AG04450 (cell line): ENCODE measurements around the gene PTPN22. TPM values are rescaled to one million over a fixed set of nuclear protein-coding genes. Genes with fewer than 3 reads are reported as not detected.

Experiments
- CTCF ChIA-PET: fragments of 300-600, 350-600 bp; formaldehyde crosslinking; extraction: SDS; loops from one replicate; lab custom pipeline; 2022; ENCODE audit warnings: antibody characterized with exemption, inconsistent platforms; lab: Charles Lee
- POLR2A ChIA-PET: fragments of 350-600 bp; formaldehyde crosslinking; extraction: SDS; loops from one replicate; lab custom pipeline; 2021; ENCODE audit warnings: antibody characterized with exemption, inconsistent platforms; lab: Yijun Ruan, JAX
- DNase-seq: peaks from one replicate; pipeline ENCODE4 v3.0.0-alpha.2; 2011; ENCODE audit warnings: low read depth, low spot score
- H3K27ac ChIP-seq: one replicate; pipeline ENCODE4 v1.5.1; 2012; ENCODE audit warnings: low read depth, low read length, control low read depth
- H3K27me3 ChIP-seq: one replicate; pipeline ENCODE4 v1.6.0; 2012; ENCODE audit warnings: low read length; ENCODE audit not compliant: control insufficient read depth, insufficient read depth
- H3K4me3 ChIP-seq: 2 replicates; pipeline ENCODE4 v1.5.1; 2011; ENCODE audit warnings: mild to moderate bottlenecking, low read depth, low read length, control low read depth
- H3K9me3 ChIP-seq: 2 replicates; pipeline ENCODE4 v1.5.1; 2012; ENCODE audit warnings: low read length; ENCODE audit not compliant: control insufficient read depth, insufficient read depth
- polyA plus RNA-seq: library from polyadenylated mRNA; depleted of rRNA; stranded (reverse); fragments of >200 nt; gene quantifications from 2 replicates; pipeline ENCODE4 v1.2.3, GENCODE V29; 2011
- TF ChIP-seq, protein P1 (sequence below): IDR thresholded peaks from 2 replicates; pipeline ENCODE4 v1.5.1; 2011; ENCODE audit warnings: low read depth, low read length, control low read depth, inconsistent platforms

PTPN22 gene
- polyA plus RNA-seq, 1 experiment: 0.17 TPM

DNA sequence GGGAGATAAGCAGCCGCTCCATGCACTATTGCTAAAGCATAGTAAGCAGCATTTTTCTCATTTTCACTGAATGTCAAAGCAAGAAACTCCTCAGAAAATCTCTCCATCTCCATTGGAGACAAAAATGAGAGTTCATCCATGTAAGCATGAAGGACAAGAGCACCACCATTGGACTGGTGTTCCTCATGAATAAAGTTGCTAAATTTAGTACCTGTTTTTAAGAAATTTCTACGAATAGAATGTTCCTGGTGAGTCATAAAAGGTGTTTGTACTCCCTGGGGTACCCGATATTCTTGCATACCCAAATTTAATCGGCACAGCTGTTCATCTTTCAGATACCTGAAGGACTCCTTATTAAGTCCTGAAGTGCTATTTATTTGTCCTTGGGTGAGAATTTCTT lies 74.0 kb downstream of the PTPN22 start:
- ChIA-PET CTCF (no interaction called here), POLR2A (no interaction called here)
- Histone ChIP-seq H3K27ac (no peak overlapping the region), H3K27me3 (no peaks in the 10 kb centered on the region), H3K4me3 (no peak overlapping the region), H3K9me3 (no peaks in the 10 kb centered on the region)
- TF ChIP-seq, protein P1, sequence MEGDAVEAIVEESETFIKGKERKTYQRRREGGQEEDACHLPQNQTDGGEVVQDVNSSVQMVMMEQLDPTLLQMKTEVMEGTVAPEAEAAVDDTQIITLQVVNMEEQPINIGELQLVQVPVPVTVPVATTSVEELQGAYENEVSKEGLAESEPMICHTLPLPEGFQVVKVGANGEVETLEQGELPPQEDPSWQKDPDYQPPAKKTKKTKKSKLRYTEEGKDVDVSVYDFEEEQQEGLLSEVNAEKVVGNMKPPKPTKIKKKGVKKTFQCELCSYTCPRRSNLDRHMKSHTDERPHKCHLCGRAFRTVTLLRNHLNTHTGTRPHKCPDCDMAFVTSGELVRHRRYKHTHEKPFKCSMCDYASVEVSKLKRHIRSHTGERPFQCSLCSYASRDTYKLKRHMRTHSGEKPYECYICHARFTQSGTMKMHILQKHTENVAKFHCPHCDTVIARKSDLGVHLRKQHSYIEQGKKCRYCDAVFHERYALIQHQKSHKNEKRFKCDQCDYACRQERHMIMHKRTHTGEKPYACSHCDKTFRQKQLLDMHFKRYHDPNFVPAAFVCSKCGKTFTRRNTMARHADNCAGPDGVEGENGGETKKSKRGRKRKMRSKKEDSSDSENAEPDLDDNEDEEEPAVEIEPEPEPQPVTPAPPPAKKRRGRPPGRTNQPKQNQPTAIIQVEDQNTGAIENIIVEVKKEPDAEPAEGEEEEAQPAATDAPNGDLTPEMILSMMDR: no peak
- DNase-seq: no peak

GRCh38 chr1:113793878-113794834 lies 77.4 kb downstream of the PTPN22 start:
- Histone ChIP-seq H3K4me3 (no peak overlapping the region), H3K9me3 (no peaks in the 10 kb centered on the region), H3K27me3 (no peaks in the 10 kb centered on the region), H3K27ac (no peak overlapping the region)
- DNase-seq: no peak
- TF ChIP-seq, protein P1: no peak
- ChIA-PET CTCF (interaction anchor here (1.3 kb wide), 1 partner anchor 9 kb away, joined by 3 read pairs; no protein-coding TSS in a partner anchor), POLR2A (no interaction called here)

DNA sequence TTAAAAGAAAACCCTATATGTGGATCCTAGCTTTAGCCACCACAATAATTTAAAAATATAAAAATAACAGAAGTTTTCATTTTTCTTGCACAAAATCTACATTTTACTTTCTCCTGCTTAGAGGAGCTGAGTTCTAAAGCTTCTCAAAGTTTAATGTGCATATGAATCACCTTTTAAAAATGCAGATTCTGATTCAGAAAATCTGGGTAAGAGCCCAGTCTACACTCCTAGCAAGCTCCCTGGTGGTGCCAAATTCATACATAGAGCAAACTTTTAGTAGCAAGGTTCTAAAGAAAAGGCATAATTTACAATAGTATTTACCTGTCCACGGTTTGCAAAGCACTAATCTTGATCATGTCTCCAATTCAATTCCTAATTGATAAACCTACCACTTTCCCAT lies 78.5 kb downstream of the PTPN22 start:
- no peak overlapping the region for H3K27ac ChIP-seq
- no peaks in the 10 kb centered on the region for H3K27me3 ChIP-seq
- no peaks in the 10 kb centered on the region for H3K9me3 ChIP-seq
- POLR2A ChIA-PET: no interaction called here
- DNase-seq: no peak
- TF ChIP-seq, protein P1: no peak
- H3K4me3 ChIP-seq: no peak overlapping the region
- CTCF ChIA-PET: interaction anchor here (1.0 to 1.3 kb wide), 2 partner anchors 8 to 186 kb away, joined by 3 read pairs; no protein-coding TSS in a partner anchor

- TF ChIP-seq, protein P1: no peak
- H3K4me3 ChIP-seq: no peak overlapping the region
- no peak for DNase-seq
- no peak overlapping the region for H3K27ac ChIP-seq
- ChIA-PET POLR2A (no interaction called here), CTCF (interaction anchor here (1.0 to 1.3 kb wide), 2 partner anchors 8 to 186 kb away, joined by 3 read pairs; no protein-coding TSS in a partner anchor)
- no peaks in the 10 kb centered on the region for H3K27me3 ChIP-seq
- no peaks in the 10 kb centered on the region for H3K9me3 ChIP-seq
Observed at GRCh38 chr1:113792471-113792870, 79.0 kb downstream of the PTPN22 start.

- H3K9me3 ChIP-seq: no peaks in the 10 kb centered on the region
- CTCF ChIA-PET: no interaction called here
- POLR2A ChIA-PET: no interaction called here
- TF ChIP-seq, protein P1: no peak
- no peak overlapping the region for H3K4me3 ChIP-seq
- no peak overlapping the region for H3K27ac ChIP-seq
- DNase-seq: no peak
- H3K27me3 ChIP-seq: no peaks in the 10 kb centered on the region
Observed at GRCh38 chr1:113788802-113789201, 82.7 kb downstream of the PTPN22 start.
